ENCODE results near the gene DOK7.
A peak's percentile ranks its signal among the peaks of the same experiment; 100 is the strongest.

Gene DOK7

GRCh38 chr4:3442460-3442958, 20.6 kb upstream of the DOK7 start:
- peaks cover 0 to 42% (median 1%) of the 10 kb centered on the region in 11 experiments; a peak in 11 of 22 replicates for H4K20me1 ChIP-seq
- no peak overlapping the region for H3K4me3 ChIP-seq
- peaks cover 24 to 54% (median 45%) of the 10 kb centered on the region in 10 experiments for H3K4me1 ChIP-seq
- no peaks in the 10 kb centered on the region for H3K9me3 ChIP-seq (replicated peaks in 1 of 11)
- H3K27me3 ChIP-seq = no peaks in the 10 kb centered on the region
- no peak for TF ChIP-seq Cebpa-rat (IDR thresholded peaks at IDR 0.05)
- peak overlapping the region in 2 of 11 experiments; percentile 3 to 38; a peak in 3 of 22 replicates for H3K4me2 ChIP-seq
- no peaks in the 10 kb centered on the region for H3K36me3 ChIP-seq
- H3K27ac ChIP-seq = no peak overlapping the region
- no peak overlapping the region for H3K9ac ChIP-seq

GRCh38 chr4:3442959-3443749, 20.0 kb upstream of the DOK7 start:
- no peak overlapping the region for H3K27ac ChIP-seq
- H3K27me3 ChIP-seq = peaks cover 0 to 2% (median 0%) of the 10 kb centered on the region in 11 experiments; a peak in 2 of 22 replicates
- peaks cover 0 to 45% (median 0%) of the 10 kb centered on the region in 11 experiments; a peak in 8 of 22 replicates for H4K20me1 ChIP-seq
- no peaks in the 10 kb centered on the region for H3K36me3 ChIP-seq
- no peak overlapping the region for H3K4me3 ChIP-seq
- no peaks in the 10 kb centered on the region for H3K9me3 ChIP-seq (replicated peaks in 1 of 11)
- peak overlapping the region in 5 of 11 experiments; percentile 3 to 38 (median 7); a peak in 6 of 22 replicates for H3K4me2 ChIP-seq
- TF ChIP-seq Cebpa-rat (IDR thresholded peaks at IDR 0.05) = no peak
- H3K4me1 ChIP-seq = peaks cover 19 to 55% (median 43%) of the 10 kb centered on the region in 10 experiments
- H3K9ac ChIP-seq = no peak overlapping the region

- Histone ChIP-seq H3K9ac (no peak overlapping the region), H3K9me3 (replicated peaks in 1 of 11) (no peaks in the 10 kb centered on the region), H3K4me3 (no peak overlapping the region), H3K4me1 (peaks cover 19 to 56% (median 43%) of the 10 kb centered on the region in 10 experiments), H3K27ac (no peak overlapping the region), H4K20me1 (peaks cover 0 to 43% (median 0%) of the 10 kb centered on the region in 11 experiments; a peak in 8 of 22 replicates), H3K27me3 (peaks cover 0 to 8% (median 0%) of the 10 kb centered on the region in 11 experiments; a peak in 7 of 22 replicates), H3K36me3 (no peaks in the 10 kb centered on the region), H3K4me2 (peak overlapping the region in 5 of 11 experiments; percentile 3 to 38 (median 7); a peak in 4 of 22 replicates)
- TF ChIP-seq Cebpa-rat (IDR thresholded peaks at IDR 0.05) = no peak
Observed at GRCh38 chr4:3443750-3444309, 19.3 kb upstream of the DOK7 start.

DNA sequence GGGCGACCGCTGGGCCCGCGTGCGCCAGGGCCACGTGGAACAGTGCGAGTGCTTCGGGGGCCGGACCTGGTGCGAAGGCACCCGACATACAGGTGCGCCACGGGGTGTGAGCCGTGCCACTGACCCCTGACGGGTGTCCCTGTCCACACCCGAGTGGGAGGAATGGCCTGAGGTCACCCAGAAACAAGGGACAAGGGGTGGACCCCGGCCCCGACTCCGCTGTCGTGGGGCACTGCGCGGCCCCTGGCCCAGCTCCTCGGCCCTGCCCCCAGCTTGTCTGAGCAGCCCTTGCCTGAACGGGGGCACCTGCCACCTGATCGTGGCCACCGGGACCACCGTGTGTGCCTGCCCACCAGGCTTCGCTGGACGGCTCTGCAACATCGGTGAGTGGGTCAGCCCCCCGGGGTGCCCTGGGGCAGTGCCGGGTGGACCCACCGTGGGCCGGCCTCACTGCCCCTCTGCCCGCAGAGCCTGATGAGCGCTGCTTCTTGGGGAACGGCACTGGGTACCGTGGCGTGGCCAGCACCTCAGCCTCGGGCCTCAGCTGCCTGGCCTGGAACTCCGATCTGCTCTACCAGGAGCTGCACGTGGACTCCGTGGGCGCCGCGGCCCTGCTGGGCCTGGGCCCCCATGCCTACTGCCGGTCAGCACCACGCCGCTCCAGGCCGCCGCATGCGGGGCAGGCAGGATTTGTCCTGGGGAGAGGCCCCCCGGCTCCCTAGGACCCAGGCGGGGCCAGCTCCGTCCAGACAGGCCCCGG, 18.6 kb upstream of the DOK7 start:
- TF ChIP-seq Cebpa-rat (IDR thresholded peaks at IDR 0.05) = no peak
- H4K20me1 ChIP-seq = peaks cover 0 to 46% (median 0%) of the 10 kb centered on the region in 11 experiments; a peak in 8 of 22 replicates
- peaks cover 0 to 15% (median 0%) of the 10 kb centered on the region in 11 experiments; a peak in 7 of 22 replicates for H3K27me3 ChIP-seq
- no peak overlapping the region for H3K9ac ChIP-seq
- peaks cover 17 to 56% (median 43%) of the 10 kb centered on the region in 10 experiments for H3K4me1 ChIP-seq
- H3K4me2 ChIP-seq = no peak overlapping the region
- no peaks in the 10 kb centered on the region for H3K36me3 ChIP-seq
- H3K27ac ChIP-seq = no peak overlapping the region
- no peaks in the 10 kb centered on the region for H3K9me3 ChIP-seq (replicated peaks in 1 of 11)
- no peak overlapping the region for H3K4me3 ChIP-seq

GRCh38 chr4:3445111-3445820, 17.8 kb upstream of the DOK7 start:
- no peak overlapping the region for H3K4me2 ChIP-seq
- no peak overlapping the region for H3K27ac ChIP-seq
- TF ChIP-seq Cebpa-rat (IDR thresholded peaks at IDR 0.05) = no peak
- no peaks in the 10 kb centered on the region for H3K9me3 ChIP-seq (replicated peaks in 1 of 11)
- peaks cover 0 to 46% (median 0%) of the 10 kb centered on the region in 11 experiments; a peak in 8 of 22 replicates for H4K20me1 ChIP-seq
- H3K9ac ChIP-seq = no peak overlapping the region
- H3K4me1 ChIP-seq = peaks cover 18 to 56% (median 43%) of the 10 kb centered on the region in 10 experiments
- H3K36me3 ChIP-seq = no peaks in the 10 kb centered on the region
- H3K4me3 ChIP-seq = no peak overlapping the region
- H3K27me3 ChIP-seq = peaks cover 0 to 23% (median 0%) of the 10 kb centered on the region in 11 experiments; a peak in 7 of 22 replicates

DNA sequence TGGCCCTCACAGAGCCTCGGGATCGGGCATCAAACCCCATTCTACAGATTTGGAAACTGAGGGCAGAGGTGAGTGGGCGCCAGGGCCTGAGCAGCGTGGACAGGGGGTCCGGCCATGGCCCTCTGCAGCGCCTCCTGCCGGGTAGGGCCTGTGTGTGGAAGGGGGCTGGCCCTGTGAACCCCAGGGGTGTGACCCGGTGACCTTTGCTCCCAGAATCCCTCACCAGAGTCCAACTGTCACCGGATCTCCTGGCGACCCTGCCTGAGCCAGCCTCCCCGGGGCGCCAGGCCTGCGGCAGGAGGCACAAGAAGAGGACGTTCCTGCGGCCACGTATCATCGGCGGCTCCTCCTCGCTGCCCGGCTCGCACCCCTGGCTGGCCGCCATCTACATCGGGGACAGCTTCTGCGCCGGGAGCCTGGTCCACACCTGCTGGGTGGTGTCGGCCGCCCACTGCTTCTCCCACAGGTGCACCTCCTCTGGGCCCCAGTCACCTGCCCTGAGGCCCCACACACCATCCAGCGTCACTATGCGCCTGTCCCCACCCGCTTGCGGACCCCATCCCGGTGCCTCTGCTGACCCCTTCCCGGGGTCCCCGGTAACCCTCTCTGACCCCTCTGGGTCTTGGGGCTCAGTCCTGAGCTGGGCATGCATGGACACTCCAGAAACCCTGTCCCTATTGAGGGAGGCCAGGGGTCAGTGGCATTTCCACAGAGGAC, 17.1 kb upstream of the DOK7 start:
- peaks cover 0 to 25% (median 0%) of the 10 kb centered on the region in 11 experiments; a peak in 7 of 22 replicates for H3K27me3 ChIP-seq
- H3K9ac ChIP-seq = no peak overlapping the region
- no peaks in the 10 kb centered on the region for H3K9me3 ChIP-seq (replicated peaks in 1 of 11)
- no peak overlapping the region for H3K4me3 ChIP-seq
- no peak for TF ChIP-seq Cebpa-rat (IDR thresholded peaks at IDR 0.05)
- no peaks in the 10 kb centered on the region for H3K36me3 ChIP-seq
- no peak overlapping the region for H3K27ac ChIP-seq
- peaks cover 0 to 46% (median 0%) of the 10 kb centered on the region in 11 experiments; a peak in 8 of 22 replicates for H4K20me1 ChIP-seq
- H3K4me1 ChIP-seq = peaks cover 18 to 61% (median 43%) of the 10 kb centered on the region in 10 experiments
- no peak overlapping the region for H3K4me2 ChIP-seq

DNA sequence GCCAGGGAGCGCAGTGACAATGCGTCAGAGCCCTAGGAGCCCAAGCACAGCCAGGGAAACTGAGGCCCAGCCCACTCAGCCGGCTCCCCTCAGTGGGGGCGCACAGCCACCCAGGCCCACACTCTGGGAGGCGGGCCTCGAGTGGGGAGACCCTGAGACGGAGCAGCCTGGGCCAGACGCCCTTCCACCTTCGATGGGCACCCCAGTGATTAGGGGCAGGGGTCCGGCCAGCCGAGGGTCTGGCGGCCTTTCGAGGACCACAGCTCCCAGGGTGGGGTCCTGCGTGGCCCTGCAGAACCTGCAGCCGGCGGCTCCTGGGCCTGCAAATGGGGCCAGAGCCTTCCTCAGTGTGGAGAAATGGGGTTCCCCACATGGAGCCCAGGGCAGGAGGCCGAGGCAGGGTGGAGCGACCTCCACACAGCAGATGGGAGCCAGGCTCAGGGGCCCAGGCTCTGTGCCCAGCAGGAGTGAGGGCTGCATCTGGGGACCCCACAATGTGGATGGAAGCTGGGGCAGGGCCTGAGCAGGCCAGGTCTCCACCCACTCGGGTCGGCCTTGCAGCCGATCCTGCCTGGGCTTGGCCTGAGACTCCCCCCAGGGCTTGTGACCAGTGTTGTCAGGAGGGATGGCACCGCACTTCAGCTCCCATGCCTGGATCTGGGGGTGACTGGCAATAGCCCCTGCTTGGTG, 16.3 kb upstream of the DOK7 start:
- Histone ChIP-seq H3K9ac (no peak overlapping the region), H4K20me1 (peaks cover 0 to 46% (median 0%) of the 10 kb centered on the region in 11 experiments; a peak in 8 of 22 replicates), H3K4me3 (no peak overlapping the region), H3K36me3 (no peaks in the 10 kb centered on the region), H3K27ac (no peak overlapping the region), H3K9me3 (replicated peaks in 1 of 11) (no peaks in the 10 kb centered on the region), H3K4me2 (peak overlapping the region in 8 of 11 experiments; percentile 7 to 91 (median 76); a peak in 11 of 22 replicates), H3K27me3 (peaks cover 0 to 25% (median 0%) of the 10 kb centered on the region in 11 experiments; a peak in 7 of 22 replicates), H3K4me1 (peaks cover 14 to 67% (median 43%) of the 10 kb centered on the region in 10 experiments)
- no peak for TF ChIP-seq Cebpa-rat (IDR thresholded peaks at IDR 0.05)
